Islet precursor cell (in vitro differentiated cells): ENCODE measurements around the gene SARNP.
"Not testable (repeated sequence)": the region's sequence is repeated elsewhere in the genome, so short reads cannot be mapped to it uniquely, and the experiment has no call there.

Experiments
- DNase-seq: peaks from one replicate; pipeline ENCODE4 v3.0.0-alpha.2; 2018

The SARNP gene, protein sequence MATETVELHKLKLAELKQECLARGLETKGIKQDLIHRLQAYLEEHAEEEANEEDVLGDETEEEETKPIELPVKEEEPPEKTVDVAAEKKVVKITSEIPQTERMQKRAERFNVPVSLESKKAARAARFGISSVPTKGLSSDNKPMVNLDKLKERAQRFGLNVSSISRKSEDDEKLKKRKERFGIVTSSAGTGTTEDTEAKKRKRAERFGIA

DNA sequence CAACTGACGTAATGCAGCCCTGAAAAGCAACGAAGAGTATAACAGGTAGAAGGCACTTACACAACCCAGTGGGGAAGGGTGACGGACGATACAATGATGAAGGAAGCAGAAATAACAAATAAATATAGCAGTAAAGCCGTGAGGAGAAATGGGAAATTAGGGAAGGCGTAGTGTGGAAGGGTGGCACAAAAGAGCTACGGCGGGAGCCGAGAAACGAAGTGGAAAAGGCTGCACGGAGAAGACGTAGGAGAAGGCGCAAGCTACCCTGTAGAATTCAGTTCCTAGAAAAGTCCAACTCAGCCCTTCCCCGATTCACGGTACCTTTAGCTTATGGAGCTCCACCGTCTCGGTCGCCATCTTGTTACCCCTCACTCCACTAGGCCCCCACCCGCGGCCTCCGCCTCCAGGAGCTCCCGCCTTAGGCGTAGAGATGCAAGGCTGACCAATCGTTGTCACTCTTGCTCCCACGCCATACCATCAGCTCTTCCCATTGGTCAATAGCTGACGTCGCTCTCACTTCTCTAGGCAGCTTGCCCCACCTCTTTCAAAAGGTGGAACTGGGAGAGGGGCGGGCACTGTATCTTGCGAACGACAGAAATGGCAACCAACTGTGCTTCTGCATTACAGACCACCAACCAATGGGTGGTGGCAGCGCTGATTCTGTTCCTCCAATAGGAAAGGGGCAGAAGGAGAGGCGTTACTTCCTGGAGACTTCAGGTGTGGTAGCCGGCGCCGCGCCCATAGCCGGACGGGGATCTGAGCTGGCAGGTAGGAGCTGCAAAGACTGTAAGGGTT is at the start of gene SARNP, which contains the start of gene ORMDL2:
TSS of gene SARNP (minus strand) at position 380 of the 795 bp plus-strand sequence. CDS start at position 357, 23 bp downstream.
TSS of gene ORMDL2 (plus strand) at position 697 of the 795 bp plus-strand sequence. CDS start 959 bp downstream, outside the sequence.
- peak; percentile 100 for DNase-seq

DNA sequence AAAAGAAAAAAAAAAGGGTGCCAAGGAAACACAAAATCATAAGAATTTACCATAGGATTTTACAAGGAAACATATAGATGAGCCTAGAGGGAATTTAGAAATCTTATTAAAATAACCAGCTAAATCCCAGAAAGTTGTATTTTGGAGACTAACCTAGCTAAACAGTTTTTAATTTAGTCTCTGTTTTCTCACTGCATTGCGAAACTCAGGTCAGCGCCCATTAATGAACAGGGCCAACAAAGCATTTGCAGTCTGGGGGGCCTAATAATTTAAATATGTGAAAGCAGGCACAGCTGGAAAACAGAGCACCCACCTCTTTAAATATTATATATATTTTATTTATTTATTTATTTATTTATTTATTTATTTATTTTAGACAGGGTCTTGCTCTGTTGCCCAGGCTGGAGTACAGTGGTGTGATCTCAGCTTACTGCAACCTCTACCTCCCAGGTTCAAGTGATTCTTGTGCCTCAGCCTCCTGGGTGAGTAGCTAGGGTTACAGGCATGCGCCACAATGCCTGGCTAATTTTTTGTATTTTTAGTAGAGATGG is 49.0 kb upstream of the SARNP start:
- not testable (repeated sequence) for DNase-seq

DNA sequence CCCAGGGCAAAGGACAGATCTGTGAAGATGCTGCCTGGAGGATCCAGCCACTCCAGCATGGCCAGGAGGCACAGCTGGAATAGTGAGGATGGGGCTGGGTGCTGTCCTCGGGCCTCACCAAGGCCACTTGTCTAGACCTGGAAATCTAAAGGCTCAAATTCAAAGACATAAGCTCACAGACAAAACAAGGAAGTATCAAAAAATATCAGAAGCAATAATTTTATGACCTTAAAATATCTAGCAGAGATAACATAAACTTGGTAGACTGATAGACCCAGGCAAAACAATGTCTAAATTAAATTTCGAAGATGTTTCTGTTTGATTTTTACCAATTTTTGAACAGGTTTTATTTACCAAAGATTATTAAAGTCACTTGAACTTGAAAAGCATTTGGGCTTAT is 47.8 kb upstream of the SARNP start:
- no peak for DNase-seq

DNA sequence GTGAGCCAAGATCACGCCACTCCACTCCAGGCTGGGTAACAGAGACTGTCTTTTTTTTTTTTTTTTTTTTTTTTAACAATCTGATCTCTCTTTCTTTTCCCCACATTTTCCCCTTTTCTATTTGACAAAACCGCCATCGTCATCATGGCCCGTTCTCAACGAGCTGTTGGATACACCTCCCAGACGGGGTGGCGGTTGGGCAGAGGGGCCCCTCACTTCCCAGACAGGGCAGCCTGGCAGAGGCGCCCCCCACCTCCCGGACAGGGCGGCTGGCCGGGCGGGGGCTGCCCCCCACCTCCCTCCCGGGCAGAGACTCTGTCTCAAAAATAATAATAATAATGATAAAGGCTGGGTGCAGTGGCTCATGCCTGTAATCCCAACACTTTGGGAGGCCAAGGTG is 45.4 kb upstream of the SARNP start:
- not testable (repeated sequence) for DNase-seq

DNA sequence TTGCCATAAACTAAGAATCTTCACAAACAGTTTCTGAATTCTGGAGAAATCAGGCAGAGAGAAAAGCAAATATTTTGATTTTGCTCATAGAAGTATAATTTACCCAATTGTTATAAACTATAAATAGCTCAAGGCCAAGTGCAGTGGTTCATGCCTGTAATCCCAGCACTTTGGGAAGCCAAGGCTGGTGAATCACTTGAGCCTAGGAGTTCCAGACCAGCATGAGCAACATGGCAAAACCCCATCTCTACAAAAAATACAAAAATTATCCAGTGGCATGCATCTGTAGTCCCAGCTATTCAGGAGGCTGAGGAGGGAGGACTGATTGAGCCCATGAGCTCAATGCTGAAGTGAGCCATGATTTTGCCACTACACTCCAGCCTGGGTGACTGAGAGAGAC is 44.8 kb upstream of the SARNP start:
- DNase-seq = no peak

DNA sequence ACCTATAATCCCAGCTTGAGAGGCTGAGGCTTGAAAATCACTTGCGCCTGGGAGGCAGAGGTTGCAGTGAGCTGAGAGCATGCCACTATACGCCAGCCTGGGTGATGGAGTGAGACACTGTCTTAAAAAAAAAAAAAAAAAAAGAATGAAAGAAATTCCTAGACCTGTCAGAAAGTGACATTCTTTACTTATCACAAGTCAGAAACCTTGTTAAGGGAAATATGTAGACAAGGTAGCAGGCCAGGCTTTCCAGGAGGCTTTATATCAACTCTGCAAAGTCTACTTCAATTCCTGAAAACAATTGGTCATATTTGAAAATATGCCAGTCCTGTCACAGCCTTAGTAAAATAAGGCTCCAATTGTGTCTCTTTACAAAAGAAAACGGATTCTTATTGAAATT is 44.3 kb upstream of the SARNP start:
- no peak for DNase-seq

DNA sequence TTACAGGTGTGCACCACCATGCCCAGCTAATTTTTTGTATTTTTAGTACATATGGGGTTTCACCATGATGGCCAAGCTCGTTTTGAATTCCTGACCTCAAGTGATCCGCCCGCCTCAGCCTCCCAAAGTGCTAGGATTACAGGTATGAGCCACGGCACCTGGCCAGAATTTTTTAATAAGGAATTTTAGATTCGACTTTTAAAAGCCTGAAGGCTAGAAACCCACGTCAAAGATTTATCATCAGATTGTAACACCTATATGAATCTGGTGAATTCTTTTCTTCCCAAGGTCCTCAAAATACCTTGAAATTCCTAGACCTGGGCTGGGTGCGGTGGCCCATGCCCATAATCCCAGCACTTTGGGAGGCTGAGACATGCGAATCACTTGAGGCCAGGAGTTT is 43.9 kb upstream of the SARNP start:
- no peak for DNase-seq

DNA sequence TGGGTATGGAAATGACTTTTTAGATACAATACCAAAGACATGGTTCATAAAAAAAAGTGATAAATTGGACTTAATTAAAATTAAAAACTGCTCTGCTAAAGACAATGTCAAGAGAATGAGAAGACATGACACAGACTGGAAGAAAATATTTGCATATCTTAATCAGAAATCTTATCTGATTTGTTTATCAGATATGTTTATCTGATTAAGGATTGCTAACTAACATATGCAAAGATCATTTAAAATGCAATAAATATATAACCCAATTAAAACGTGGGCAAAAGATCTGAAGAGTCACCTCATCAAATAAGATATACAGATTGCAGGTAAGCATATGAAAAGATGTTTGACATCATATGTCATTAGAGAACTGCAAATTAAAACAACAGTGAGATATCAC is 35.2 kb upstream of the SARNP start:
- DNase-seq = no peak

DNA sequence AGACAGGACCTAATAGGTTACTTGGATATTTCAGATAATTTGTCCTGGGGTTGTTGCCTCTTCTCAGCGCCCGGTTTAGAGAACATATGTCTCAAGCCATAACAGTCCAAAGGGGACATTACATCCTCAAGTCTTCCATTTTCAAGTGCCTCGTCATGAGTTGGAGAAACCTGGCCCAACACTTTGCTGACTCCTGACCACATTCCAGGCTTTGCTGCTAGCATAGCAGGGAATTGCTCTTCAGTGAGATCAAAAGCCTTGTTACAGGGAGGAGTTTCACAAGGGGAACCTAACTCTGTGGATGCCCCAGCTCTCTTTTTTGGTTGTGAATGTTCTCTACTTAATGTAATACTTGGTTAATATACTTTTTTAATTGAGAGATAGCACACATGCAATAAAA is 33.4 kb upstream of the SARNP start:
- DNase-seq = peak; percentile 79

DNA sequence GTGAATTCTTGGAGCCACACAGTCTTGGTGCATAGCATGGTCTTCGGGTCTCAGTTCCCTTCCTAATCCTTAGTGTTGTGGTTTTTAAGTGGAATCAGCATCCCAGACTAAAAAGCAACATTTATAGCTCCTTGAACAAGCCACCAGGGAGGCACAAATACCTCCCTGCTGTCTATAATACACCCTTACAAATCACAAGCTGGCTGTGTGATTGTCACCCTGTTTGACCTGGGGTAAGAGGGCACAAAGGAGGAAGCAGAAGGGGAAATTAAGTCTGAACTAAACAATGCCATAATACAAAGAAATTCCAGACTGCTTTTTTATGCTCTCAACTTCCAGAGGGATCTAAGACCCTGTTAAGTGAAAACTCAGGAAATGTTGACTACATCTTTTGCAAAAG is 32.9 kb upstream of the SARNP start:
- DNase-seq = no peak

DNA sequence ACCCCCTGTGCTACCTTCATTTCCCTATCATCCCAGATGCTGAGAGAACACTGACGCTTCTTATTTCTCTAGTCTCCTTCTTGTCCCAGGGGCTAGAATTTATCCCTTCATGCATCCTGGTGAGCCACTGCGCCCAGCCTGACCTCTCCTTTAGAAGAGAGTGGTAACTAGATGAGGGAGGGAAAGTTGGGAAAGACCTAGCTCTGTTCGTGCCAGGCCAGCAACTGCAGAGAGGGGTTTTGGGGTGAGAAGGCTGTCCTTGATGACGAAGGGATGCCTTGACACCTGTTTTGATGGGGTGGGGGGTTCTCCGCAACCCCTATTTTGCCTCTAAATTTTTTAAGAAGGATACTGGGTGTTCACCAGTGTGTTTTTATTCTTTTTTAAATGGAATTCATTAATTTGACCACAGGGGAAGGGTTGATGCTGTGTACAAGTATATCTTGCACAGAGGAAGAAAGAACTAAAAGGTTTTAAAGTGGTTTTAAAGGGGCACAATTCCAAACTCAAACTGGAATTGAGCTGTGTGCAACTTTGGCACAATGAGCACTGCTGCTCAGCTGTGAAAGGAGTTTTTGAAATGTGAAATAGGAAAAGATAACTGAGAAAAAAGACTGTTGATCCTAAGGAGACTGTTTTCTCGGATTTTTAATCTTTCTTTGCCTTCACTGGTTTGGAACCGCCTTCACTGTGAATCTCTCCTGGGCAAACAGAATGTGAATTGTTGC is 32.3 kb upstream of the SARNP start:
- no peak for DNase-seq

DNA sequence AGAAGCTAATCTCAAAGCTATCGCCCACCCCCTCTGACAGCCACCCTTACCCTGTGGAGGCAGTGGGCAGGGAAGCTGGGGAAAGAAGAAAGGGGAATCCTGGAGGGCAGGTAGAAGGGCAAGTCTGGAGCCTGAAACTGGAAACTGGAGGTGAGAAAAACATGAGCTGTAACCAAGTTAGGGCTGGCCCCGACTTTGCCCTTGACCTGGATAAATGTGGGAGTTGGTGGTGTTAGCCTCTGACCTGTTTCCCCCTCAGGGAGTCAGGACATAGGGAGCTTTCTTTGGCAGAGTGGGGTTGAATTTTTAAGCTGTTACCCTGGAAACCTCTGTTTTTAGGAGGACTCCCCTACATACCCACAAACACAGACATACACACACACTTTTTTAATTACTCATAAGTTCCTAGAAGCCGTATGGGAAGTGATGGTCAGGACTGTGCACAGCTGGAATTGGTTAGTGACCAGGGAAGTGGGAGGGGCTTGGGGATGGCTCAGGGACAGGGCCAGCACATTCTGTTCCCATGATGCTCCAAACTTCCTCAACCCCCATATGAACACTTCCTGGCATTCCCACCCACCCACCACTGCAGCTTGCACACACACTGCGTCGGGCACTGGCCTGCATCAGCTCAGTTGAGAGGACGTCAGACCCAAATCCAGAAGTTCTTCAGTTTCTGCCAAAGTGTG is 30.2 kb upstream of the SARNP start:
- DNase-seq = peak; percentile 80

DNA sequence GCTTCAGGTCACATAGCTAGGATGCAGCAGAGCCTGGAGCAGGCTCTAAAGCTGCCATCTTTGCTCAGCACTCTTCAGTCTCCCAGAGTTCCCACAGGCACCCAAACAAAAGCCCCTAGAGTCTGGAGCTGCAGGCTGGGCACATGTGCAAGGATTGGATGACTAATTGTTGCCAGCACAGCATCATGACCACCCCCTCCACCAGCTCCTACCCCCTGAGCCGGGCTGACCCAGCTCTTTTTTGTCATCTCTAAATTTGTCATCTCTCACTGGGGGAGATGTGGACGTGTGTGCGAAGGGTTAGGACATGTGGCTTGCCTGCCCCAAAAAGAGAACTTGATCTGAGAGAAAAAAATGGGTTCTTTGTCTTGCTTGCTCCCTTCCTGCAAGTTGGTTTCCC is 29.5 kb upstream of the SARNP start:
- peak; percentile 68 for DNase-seq

DNA sequence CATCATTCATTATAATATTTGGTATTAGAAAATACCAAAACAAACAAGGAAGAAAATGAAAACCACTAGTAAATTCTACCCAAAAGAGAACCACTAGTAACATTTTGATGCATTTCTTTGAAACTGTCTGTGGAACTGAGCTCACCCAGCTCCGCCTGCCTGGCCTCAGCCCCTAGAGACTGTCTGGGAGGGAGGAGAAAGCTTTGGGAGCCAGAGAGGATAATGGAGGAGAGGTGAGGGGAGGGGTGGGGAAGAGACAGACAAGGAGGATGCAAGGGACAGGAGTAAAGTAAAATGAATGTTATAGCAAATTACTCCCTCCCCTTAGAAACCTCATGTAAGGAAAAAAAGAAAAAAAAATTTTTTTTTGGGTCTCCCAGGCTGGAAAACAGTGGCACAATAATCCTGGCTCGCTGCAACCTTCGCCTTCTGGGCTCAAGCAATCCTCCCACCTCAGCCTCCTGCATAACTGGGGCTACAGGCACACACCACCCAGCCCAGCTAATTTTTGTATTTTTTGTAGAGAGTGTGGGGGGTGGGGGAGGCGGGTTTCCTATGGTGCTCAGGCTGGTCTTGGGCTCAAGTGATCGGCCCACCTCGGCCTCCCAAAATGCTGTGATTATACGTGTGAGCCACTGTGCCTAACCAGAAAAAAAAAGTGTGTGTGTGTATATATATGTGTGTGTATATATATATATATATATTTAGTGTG is 28.4 kb upstream of the SARNP start:
- peak; percentile 57 for DNase-seq

DNA sequence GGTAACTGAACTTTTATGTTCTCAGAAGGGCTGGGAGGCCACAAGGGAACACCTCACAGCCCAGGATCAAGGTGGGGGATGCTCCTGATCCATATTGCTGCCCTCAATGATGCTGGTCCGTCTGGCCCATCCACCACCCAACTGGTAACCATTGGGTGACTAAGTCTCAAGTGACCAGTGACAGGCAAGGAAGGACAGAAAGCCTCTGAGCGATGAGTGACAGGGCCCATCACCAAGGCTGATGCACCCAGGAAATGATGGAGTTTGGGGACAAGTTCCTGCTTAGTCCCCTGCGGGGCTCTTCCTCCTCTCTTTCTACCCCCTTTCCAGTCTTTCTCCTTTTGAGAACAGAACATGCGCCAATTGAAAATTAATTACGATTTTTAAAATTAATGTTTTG is 27.8 kb upstream of the SARNP start:
- DNase-seq = no peak

DNA sequence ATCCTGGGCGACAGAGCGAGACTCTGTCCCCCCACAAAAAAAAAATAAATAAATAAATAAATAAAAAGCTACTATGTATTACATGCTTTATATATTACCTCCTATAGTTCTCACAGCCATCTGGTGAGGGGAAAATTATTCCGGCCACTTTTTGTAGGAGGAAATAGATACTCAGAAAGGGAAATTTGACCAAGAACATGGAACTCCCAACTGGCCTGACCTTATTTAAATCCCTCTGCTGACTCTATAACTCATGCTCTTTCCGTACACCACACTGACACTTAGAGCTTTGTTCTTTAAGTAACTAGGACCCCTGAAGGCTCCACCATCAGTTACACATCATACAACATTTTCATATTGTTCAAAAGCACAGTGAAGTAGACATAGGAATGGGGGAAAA is 27.4 kb upstream of the SARNP start:
- no peak for DNase-seq

DNA sequence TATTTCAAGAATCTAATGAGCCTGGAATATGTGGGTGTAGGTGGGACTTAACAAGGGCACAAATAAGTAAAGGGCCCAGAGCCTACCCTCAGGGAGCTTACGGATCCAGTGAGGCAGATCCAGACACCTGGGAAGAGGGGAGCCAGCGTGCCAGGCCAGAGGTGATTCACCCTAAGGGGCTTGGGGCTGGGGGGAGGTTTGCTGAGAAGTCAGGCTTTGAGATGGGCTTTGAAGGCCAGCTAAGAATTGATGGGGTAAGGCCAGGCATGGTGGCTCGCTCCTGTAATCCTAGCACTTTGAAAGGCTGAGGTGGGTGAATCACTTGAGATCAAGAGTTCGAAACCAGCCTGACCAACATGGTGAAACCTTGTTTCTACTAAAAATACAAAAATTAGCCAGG is 25.9 kb upstream of the SARNP start:
- DNase-seq = no peak

DNA sequence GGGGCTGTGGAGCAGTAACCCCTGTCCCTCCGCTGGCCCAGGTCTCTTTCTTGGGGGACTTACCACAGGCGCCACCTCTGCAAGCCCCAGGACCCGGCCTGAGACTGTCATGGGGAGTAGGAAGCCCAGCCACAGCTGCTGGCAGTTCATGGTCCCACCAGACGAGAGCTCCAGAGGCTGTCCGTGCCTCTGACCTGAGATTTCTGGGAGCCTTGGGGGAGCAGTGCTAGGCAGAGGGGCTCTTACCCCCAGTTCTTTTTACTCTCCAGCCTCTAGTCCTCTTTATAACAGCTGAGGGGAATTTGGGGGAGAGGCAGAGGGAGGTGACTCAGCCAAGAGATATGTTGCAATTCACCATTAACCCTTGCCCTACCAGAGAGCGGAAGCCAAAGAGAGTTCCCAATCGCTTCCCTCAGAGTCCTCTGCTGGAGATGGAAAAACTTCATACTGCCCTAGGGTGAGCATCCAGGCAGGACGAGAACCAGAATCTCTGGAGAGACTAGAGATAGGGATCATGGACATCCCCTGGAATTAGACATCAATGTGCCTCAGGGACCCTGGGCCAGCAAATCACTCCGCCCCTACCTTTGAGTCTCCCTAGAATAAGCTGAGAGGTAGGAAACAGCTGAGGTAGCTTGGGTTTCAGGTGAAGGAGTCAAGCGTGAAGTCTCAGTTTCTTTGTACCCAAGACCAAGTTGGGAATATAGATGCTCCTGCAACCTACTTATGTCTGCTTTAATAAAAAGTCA is 25.3 kb upstream of the SARNP start, which contains the start of gene MMP19:
TSS of gene MMP19 (minus strand) at position 256 of the 749 bp plus-strand sequence. CDS start at position 150, 106 bp downstream.
- peak; percentile 89 for DNase-seq

DNA sequence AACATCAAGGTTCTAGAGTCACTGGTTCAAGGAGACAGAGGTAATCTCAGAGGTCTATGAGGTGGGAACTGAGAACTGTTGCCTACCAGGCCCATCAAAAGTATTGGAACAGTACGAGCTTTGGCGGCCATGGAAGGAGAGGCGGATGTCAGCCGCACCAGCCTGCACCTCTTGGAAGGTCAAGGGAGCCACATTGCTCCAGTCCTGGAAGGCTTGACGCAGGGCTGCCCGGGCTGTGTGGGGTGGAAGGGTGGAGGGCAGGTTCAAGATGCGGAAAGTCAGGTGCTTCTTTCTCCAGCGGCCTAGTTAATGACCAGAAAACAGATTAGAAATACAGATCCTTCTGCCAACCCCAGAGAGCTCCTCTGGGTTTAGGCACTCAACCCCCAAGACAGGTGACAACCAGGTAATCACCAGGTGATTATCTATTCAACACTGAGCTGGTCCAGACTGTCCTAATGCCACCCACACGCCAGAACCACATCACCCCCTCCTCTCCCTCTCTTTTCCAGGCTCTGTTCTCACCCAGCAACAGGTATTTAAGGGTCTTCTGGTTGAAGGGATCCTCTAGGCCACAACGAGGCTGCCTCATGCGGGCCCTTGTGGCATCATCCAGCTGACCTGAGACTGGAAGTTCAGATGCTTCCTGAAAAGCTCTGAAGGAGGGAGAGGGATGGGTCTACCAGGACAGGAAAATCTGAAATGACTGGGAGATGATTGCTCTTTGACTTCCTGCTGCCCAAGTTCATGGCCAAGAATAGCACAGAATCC is 23.2 kb upstream of the SARNP start:
- no peak for DNase-seq

DNA sequence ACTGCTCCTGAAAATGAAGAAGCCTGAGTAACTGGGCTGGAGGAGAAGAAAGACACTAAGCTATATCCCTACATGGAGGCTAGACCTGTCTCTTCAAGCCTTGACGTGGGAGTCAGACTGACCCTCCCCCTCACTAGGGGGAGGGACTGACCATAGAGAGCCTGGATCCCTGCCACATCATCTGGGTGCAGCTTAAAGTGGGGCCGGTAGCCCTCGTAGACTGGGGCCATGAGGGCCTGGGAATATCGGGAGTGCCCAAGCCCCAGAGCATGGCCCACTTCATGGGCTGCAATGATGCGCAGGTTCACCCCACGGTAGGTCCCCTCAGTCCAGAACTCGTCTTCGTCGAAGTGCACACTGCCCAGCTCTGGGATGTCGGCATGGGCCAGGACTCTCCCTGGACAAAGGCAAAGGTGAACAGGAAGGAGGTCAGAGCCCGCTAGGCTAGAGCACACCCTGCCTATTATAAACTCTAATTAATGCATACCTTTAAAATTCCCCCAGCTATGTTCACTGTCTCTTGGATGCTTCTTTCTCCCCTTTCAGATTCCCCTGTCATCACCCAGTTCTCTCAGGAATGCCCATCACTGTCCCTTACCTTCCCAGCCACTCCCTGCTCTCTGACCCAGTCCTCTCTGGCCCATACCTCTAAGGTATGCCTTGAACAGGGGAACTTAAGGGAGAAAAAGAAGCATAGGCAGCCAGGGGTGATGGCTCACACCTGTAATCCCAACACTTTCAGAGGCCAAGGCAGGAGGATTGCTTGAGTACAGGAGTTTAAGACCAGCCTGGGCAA is 22.0 kb upstream of the SARNP start:
- DNase-seq = peak; percentile 59
